Measurements from ENCODE around the gene AGBL5.

DNA sequence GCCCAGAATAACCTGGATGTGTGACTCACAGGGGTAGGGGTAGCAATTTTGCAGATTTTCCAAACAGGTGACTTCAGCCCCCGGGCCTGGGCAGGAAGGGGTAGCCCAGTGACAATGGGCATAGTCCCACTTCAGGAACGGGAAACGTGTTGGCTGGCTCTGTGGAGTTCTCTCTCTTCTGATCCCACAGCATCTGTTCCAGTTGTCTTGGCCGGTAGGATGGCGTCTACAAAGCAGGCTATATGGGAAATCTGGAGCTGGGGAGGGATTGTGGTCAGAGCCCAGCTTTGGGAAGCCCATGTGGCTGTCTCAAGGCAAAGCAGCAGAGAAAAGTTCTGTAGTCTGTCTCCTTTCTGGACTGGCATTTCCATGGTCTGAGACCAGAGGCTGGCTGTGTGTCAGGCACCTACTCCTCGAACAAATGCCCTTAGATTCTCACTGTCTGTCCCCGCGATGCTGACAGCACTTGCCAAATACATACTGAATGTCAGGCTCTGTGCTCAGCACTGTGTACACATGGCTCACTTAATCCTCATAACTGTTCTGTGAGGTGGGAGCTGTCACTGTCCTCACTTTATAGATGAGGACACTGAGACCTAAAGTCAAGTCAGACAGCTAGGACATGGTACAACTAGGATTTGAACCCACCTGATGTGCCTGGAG, 36.6 kb upstream of the AGBL5 start:
- TF ChIP-seq, protein P1, sequence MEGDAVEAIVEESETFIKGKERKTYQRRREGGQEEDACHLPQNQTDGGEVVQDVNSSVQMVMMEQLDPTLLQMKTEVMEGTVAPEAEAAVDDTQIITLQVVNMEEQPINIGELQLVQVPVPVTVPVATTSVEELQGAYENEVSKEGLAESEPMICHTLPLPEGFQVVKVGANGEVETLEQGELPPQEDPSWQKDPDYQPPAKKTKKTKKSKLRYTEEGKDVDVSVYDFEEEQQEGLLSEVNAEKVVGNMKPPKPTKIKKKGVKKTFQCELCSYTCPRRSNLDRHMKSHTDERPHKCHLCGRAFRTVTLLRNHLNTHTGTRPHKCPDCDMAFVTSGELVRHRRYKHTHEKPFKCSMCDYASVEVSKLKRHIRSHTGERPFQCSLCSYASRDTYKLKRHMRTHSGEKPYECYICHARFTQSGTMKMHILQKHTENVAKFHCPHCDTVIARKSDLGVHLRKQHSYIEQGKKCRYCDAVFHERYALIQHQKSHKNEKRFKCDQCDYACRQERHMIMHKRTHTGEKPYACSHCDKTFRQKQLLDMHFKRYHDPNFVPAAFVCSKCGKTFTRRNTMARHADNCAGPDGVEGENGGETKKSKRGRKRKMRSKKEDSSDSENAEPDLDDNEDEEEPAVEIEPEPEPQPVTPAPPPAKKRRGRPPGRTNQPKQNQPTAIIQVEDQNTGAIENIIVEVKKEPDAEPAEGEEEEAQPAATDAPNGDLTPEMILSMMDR (conservative IDR thresholded peaks at IDR 0.05; ENCODE audit: low read length): no peak
- TF ChIP-seq EZH2phosphoT487 (IDR thresholded peaks at IDR 0.05; ENCODE audit: borderline replicate concordance, low read depth, low read length): no peak

Measured in OCI-LY7 (cell line).